Trophoblast cell (in vitro differentiated cells and primary cell): Measurements from ENCODE around the gene FCER2.

Experiments used
- DNase-seq, 2 donors: peaks; one replicate each; pipeline ENCODE4 v3.0.0-alpha.2; 2016
- H2AFZ ChIP-seq: 2 replicates; pipeline ENCODE4 v1.6.1; 2013; ENCODE audit warnings: low read length, moderate library complexity, mild to moderate bottlenecking; ENCODE audit not compliant: insufficient read depth, poor library complexity
- H2AK5ac ChIP-seq: 2 replicates; pipeline ENCODE4 v1.6.1; 2013; ENCODE audit warnings: mild to moderate bottlenecking, low read length
- H2BK120ac ChIP-seq: 2 replicates; pipeline ENCODE4 v1.6.1; 2013; ENCODE audit warnings: low read length, mild to moderate bottlenecking, moderate library complexity; ENCODE audit not compliant: insufficient read depth, poor library complexity
- H2BK12ac ChIP-seq: 2 replicates; pipeline ENCODE4 v1.6.1; 2013; ENCODE audit warnings: mild to moderate bottlenecking, low read length, moderate library complexity
- H2BK5ac ChIP-seq: 2 replicates; pipeline ENCODE4 v1.6.1; 2013; ENCODE audit warnings: low read length, low read depth, moderate library complexity, mild to moderate bottlenecking; ENCODE audit not compliant: poor library complexity
- H3K14ac ChIP-seq: 2 replicates; pipeline ENCODE4 v1.6.1; 2013; ENCODE audit warnings: mild to moderate bottlenecking, low read length
- H3K18ac ChIP-seq: 2 replicates; pipeline ENCODE4 v1.6.1; 2013; ENCODE audit warnings: mild to moderate bottlenecking, low read length
- H3K23ac ChIP-seq: 2 replicates; pipeline ENCODE4 v1.6.1; 2013; ENCODE audit warnings: low read length
- H3K27ac ChIP-seq: 2 replicates; pipeline ENCODE4 v1.5.1; 2013; ENCODE audit warnings: low read depth, mild to moderate bottlenecking, inconsistent platforms, low read length, moderate library complexity
- H3K27me3 ChIP-seq: 2 replicates; pipeline ENCODE4 v1.6.1; 2013; ENCODE audit warnings: inconsistent platforms, mild to moderate bottlenecking, low read length, moderate library complexity; ENCODE audit not compliant: insufficient read depth
- H3K36me3 ChIP-seq, 2 experiments: 1 replicate in 1 of 2; 2 replicates in 1 of 2; pipeline ENCODE4 v1.6.1; 2013; ENCODE audit warnings: low read length in 2 of 2, mild to moderate bottlenecking in 2 of 2, moderate library complexity in 1 of 2; ENCODE audit not compliant: insufficient read depth in 2 of 2, control insufficient read depth in 1 of 2
- H3K4ac ChIP-seq: 2 replicates; pipeline ENCODE4 v1.6.1; 2013; ENCODE audit warnings: low read depth, mild to moderate bottlenecking, low read length, moderate library complexity
- H3K4me1 ChIP-seq, 2 experiments: 1 replicate in 1 of 2; 2 replicates in 1 of 2; pipeline ENCODE4 v1.6.1; 2013; ENCODE audit warnings: low read length in 2 of 2, mild to moderate bottlenecking in 2 of 2, moderate library complexity in 1 of 2; ENCODE audit not compliant: insufficient read depth in 2 of 2, control insufficient read depth in 1 of 2
- H3K4me2 ChIP-seq: 2 replicates; pipeline ENCODE4 v1.6.1; 2013; ENCODE audit warnings: inconsistent platforms, mild to moderate bottlenecking, low read length, moderate library complexity
- H3K4me3 ChIP-seq: 2 replicates; pipeline ENCODE4 v1.5.1; 2013; ENCODE audit warnings: mild to moderate bottlenecking, low read depth, low read length, inconsistent platforms
- H3K79me1 ChIP-seq: one replicate; pipeline ENCODE4 v1.6.1; 2013; ENCODE audit warnings: low read length
- H3K79me2 ChIP-seq: 2 replicates; pipeline ENCODE4 v1.6.1; 2013; ENCODE audit warnings: low read length, mild to moderate bottlenecking; ENCODE audit not compliant: control insufficient read depth, insufficient read depth, poor library complexity
- H3K9ac ChIP-seq: 2 replicates; pipeline ENCODE4 v1.6.1; 2013; ENCODE audit warnings: mild to moderate bottlenecking, low read length
- H3K9me3 ChIP-seq: 2 replicates; pipeline ENCODE4 v1.6.1; 2013; ENCODE audit warnings: low read depth, mild to moderate bottlenecking, control low read depth, inconsistent platforms, low read length; ENCODE audit not compliant: insufficient read depth
- H4K12ac ChIP-seq: 2 replicates; pipeline ENCODE4 v1.6.1; 2013; ENCODE audit warnings: low read depth, mild to moderate bottlenecking, low read length, moderate library complexity
- H4K8ac ChIP-seq: 2 replicates; pipeline ENCODE4 v1.6.1; 2013; ENCODE audit warnings: low read depth, mild to moderate bottlenecking, low read length, moderate library complexity
- H4K91ac ChIP-seq: one replicate; pipeline ENCODE4 v1.6.1; 2013; ENCODE audit warnings: low read depth, mild to moderate bottlenecking, low read length, moderate library complexity
- WGBS: extraction: QIAGEN DNeasy Blood & Tissue Kit; methylation state at CpG from one replicate; pipeline ENCODE4 v1.1.7; 2013; ENCODE audit warnings: missing lambda C conversion rate; ENCODE audit not compliant: insufficient read length, insufficient coverage; ENCODE audit errors: extremely low coverage; 5-methylcytosine and 5-hydroxymethylcytosine counted together

The FCER2 gene

GRCh38 chr19:7641290-7642276 lies 60.3 kb downstream of the FCER2 start:
- Histone ChIP-seq H3K79me2 (peaks cover 7% of the 10 kb centered on the region), H3K27ac (no peak overlapping the region), H4K8ac (no peak overlapping the region), H3K36me3 (peaks cover 31 to 36% of the 10 kb centered on the region in 2 experiments), H4K12ac (no peak overlapping the region), H3K18ac (no peak overlapping the region), H3K4me1 (peaks cover 5 to 8% of the 10 kb centered on the region in 2 experiments), H3K4me3 (no peak overlapping the region), H3K23ac (no peak overlapping the region), H3K4ac (no peak overlapping the region), H2BK5ac (no peak overlapping the region), H3K14ac (no peak overlapping the region), H3K79me1 (peaks cover 6% of the 10 kb centered on the region), H2BK12ac (no peak overlapping the region), H2AFZ (no peak overlapping the region), H3K9me3 (peaks cover 5% of the 10 kb centered on the region), H2BK120ac (no peak overlapping the region), H3K9ac (no peak overlapping the region), H4K91ac (no peak overlapping the region), H3K27me3 (no peaks in the 10 kb centered on the region), H3K4me2 (no peak overlapping the region), H2AK5ac (no peak overlapping the region)
- WGBS: no CpG with 5 or more reads among the region's 43 CpGs
- no peak for DNase-seq

- Histone ChIP-seq H3K18ac (no peak overlapping the region), H2BK12ac (no peak overlapping the region), H3K4ac (no peak overlapping the region), H2AFZ (no peak overlapping the region), H3K9ac (no peak overlapping the region), H3K79me2 (peaks cover 7% of the 10 kb centered on the region), H3K9me3 (peaks cover 8% of the 10 kb centered on the region), H4K8ac (no peak overlapping the region), H3K36me3 (peaks cover 26 to 29% of the 10 kb centered on the region in 2 experiments), H3K4me3 (no peak overlapping the region), H2BK120ac (no peak overlapping the region), H3K23ac (no peak overlapping the region), H3K4me1 (peaks cover 7 to 11% of the 10 kb centered on the region in 2 experiments), H3K4me2 (no peak overlapping the region), H3K27me3 (no peaks in the 10 kb centered on the region), H2AK5ac (no peak overlapping the region), H3K27ac (no peak overlapping the region), H2BK5ac (no peak overlapping the region), H3K79me1 (peaks cover 6% of the 10 kb centered on the region), H3K14ac (no peak overlapping the region), H4K91ac (no peak overlapping the region), H4K12ac (no peak overlapping the region)
- no CpG with 5 or more reads among the region's 11 CpGs for WGBS
- no peak for DNase-seq
Observed at GRCh38 chr19:7640803-7641202, 61.1 kb downstream of the FCER2 start.

- no peak overlapping the region for H2BK5ac ChIP-seq
- no peak overlapping the region for H2AFZ ChIP-seq
- H3K9me3 ChIP-seq: peaks cover 8% of the 10 kb centered on the region
- no peak overlapping the region for H4K12ac ChIP-seq
- H3K9ac ChIP-seq: no peak overlapping the region
- H3K36me3 ChIP-seq: peaks cover 24% of the 10 kb centered on the region in 2 experiments
- DNase-seq: no peak
- H4K91ac ChIP-seq: no peak overlapping the region
- no peak overlapping the region for H3K18ac ChIP-seq
- peaks cover 7 to 11% of the 10 kb centered on the region in 2 experiments for H3K4me1 ChIP-seq
- no peak overlapping the region for H3K23ac ChIP-seq
- H3K79me1 ChIP-seq: peaks cover 6% of the 10 kb centered on the region
- H3K4ac ChIP-seq: no peak overlapping the region
- no peak overlapping the region for H3K14ac ChIP-seq
- H3K4me3 ChIP-seq: peak overlapping the region; percentile 5
- H4K8ac ChIP-seq: no peak overlapping the region
- H2BK120ac ChIP-seq: no peak overlapping the region
- WGBS: no CpG with 5 or more reads among the region's 13 CpGs
- no peak overlapping the region for H3K27ac ChIP-seq
- H3K27me3 ChIP-seq: no peaks in the 10 kb centered on the region
- no peak overlapping the region for H2AK5ac ChIP-seq
- no peak overlapping the region for H2BK12ac ChIP-seq
- H3K4me2 ChIP-seq: no peak overlapping the region
- peaks cover 7% of the 10 kb centered on the region for H3K79me2 ChIP-seq
Observed at GRCh38 chr19:7639863-7640348, 62.0 kb downstream of the FCER2 start.

GRCh38 chr19:7638802-7639465 lies 63.0 kb downstream of the FCER2 start:
- H3K9ac ChIP-seq: no peak overlapping the region
- H3K27ac ChIP-seq: no peak overlapping the region
- H3K4ac ChIP-seq: no peak overlapping the region
- H3K4me3 ChIP-seq: no peak overlapping the region
- peaks cover 6% of the 10 kb centered on the region for H3K79me1 ChIP-seq
- H3K18ac ChIP-seq: no peak overlapping the region
- no peak overlapping the region for H3K14ac ChIP-seq
- no peak overlapping the region for H2BK120ac ChIP-seq
- peaks cover 8% of the 10 kb centered on the region for H3K9me3 ChIP-seq
- H2BK12ac ChIP-seq: no peak overlapping the region
- no peak overlapping the region for H4K12ac ChIP-seq
- H3K27me3 ChIP-seq: no peaks in the 10 kb centered on the region
- no CpG with 5 or more reads among the region's 12 CpGs for WGBS
- no peak for DNase-seq
- no peak overlapping the region for H2BK5ac ChIP-seq
- no peak overlapping the region for H3K4me2 ChIP-seq
- H3K79me2 ChIP-seq: peaks cover 7% of the 10 kb centered on the region
- peaks cover 17 to 18% of the 10 kb centered on the region in 2 experiments for H3K36me3 ChIP-seq
- H3K23ac ChIP-seq: no peak overlapping the region
- H4K8ac ChIP-seq: no peak overlapping the region
- peaks cover 7 to 11% of the 10 kb centered on the region in 2 experiments for H3K4me1 ChIP-seq
- no peak overlapping the region for H2AK5ac ChIP-seq
- H2AFZ ChIP-seq: no peak overlapping the region
- no peak overlapping the region for H4K91ac ChIP-seq
